WTC11 (cell line): ENCODE measurements around the gene SLC5A12.

Experiments used
- ESRRA ChIP-seq: sonication (generic); formaldehyde crosslinking; IDR thresholded peaks from 2 replicates; pipeline ENCODE4 v1.8.1; 2022; ENCODE audit warnings: mild to moderate bottlenecking, missing genetic modification reagents, borderline replicate concordance
- FOXK1 ChIP-seq: sonication (generic); formaldehyde crosslinking; IDR thresholded peaks from 2 replicates; pipeline ENCODE4 v1.8.0; 2022; ENCODE audit warnings: mild to moderate bottlenecking, moderate library complexity, missing genetic modification reagents
- NFATC4 ChIP-seq: fragments of 250-450 bp; sonication (Bioruptor Pico); IDR thresholded peaks from 2 replicates; pipeline ENCODE4 v1.9.0; 2021; ENCODE audit warnings: mild to moderate bottlenecking
- ZNF263 ChIP-seq: sonication (generic); formaldehyde crosslinking; IDR thresholded peaks from 2 replicates; pipeline ENCODE4 v1.8.1; 2022; ENCODE audit warnings: low read depth, mild to moderate bottlenecking, moderate library complexity, missing genetic modification reagents
- TF ChIP-seq, protein P1 (sequence below): sonication (generic); formaldehyde crosslinking; IDR thresholded peaks from 2 replicates; pipeline ENCODE4 v1.8.0; 2022; ENCODE audit warnings: mild to moderate bottlenecking, missing genetic modification reagents
- TF ChIP-seq, protein P2 (sequence below): fragments of 200-600 bp; IDR thresholded peaks from 2 replicates; pipeline ENCODE4 v1.8.0; 2022; ENCODE audit warnings: antibody characterized with exemption
- TF ChIP-seq, protein P3 (sequence below): sonication (generic); formaldehyde crosslinking; IDR thresholded peaks from 2 replicates; pipeline ENCODE4 v1.8.0; 2022; ENCODE audit warnings: missing genetic modification reagents

DNA sequence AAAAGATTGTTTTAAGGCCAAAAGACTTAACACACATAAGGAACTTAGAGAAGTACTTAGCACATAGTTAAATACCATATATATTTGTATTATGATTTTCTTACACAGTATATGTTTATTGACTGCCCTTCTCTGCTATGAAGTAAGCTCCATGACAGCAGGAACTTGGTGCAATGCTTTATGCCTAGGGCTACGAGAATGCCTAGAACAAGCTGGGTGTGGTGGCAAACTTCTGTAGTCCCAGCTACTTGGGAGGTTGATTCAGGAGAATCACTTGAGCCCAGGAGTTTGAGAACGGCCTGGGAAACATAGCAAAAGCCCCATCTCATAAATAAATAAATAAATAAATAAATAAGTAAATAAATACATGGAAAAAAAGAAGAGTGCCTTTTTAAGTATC is 1.9 kb downstream of the SLC5A12 start:
- TF ChIP-seq, protein P1, sequence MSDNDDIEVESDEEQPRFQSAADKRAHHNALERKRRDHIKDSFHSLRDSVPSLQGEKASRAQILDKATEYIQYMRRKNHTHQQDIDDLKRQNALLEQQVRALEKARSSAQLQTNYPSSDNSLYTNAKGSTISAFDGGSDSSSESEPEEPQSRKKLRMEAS (CRISPR knock-in tag): no peak
- no peak for TF ChIP-seq ZNF263 (CRISPR knock-in tag)
- no peak for TF ChIP-seq NFATC4
- no peak for TF ChIP-seq ESRRA (CRISPR knock-in tag)
- TF ChIP-seq, protein P2, sequence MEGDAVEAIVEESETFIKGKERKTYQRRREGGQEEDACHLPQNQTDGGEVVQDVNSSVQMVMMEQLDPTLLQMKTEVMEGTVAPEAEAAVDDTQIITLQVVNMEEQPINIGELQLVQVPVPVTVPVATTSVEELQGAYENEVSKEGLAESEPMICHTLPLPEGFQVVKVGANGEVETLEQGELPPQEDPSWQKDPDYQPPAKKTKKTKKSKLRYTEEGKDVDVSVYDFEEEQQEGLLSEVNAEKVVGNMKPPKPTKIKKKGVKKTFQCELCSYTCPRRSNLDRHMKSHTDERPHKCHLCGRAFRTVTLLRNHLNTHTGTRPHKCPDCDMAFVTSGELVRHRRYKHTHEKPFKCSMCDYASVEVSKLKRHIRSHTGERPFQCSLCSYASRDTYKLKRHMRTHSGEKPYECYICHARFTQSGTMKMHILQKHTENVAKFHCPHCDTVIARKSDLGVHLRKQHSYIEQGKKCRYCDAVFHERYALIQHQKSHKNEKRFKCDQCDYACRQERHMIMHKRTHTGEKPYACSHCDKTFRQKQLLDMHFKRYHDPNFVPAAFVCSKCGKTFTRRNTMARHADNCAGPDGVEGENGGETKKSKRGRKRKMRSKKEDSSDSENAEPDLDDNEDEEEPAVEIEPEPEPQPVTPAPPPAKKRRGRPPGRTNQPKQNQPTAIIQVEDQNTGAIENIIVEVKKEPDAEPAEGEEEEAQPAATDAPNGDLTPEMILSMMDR: no peak
- TF ChIP-seq FOXK1 (CRISPR knock-in tag): no peak
- TF ChIP-seq, protein P3, sequence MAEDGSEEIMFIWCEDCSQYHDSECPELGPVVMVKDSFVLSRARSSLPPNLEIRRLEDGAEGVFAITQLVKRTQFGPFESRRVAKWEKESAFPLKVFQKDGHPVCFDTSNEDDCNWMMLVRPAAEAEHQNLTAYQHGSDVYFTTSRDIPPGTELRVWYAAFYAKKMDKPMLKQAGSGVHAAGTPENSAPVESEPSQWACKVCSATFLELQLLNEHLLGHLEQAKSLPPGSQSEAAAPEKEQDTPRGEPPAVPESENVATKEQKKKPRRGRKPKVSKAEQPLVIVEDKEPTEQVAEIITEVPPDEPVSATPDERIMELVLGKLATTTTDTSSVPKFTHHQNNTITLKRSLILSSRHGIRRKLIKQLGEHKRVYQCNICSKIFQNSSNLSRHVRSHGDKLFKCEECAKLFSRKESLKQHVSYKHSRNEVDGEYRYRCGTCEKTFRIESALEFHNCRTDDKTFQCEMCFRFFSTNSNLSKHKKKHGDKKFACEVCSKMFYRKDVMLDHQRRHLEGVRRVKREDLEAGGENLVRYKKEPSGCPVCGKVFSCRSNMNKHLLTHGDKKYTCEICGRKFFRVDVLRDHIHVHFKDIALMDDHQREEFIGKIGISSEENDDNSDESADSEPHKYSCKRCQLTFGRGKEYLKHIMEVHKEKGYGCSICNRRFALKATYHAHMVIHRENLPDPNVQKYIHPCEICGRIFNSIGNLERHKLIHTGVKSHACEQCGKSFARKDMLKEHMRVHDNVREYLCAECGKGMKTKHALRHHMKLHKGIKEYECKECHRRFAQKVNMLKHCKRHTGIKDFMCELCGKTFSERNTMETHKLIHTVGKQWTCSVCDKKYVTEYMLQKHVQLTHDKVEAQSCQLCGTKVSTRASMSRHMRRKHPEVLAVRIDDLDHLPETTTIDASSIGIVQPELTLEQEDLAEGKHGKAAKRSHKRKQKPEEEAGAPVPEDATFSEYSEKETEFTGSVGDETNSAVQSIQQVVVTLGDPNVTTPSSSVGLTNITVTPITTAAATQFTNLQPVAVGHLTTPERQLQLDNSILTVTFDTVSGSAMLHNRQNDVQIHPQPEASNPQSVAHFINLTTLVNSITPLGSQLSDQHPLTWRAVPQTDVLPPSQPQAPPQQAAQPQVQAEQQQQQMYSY (CRISPR knock-in tag): no peak
